SK-N-SH treated with all-trans-retinoic acid at 6 μM for 48 hours (cell line): ENCODE results near the gene ARID2.

Experiments
- BACH2 ChIP-seq: fragments of 250-450 bp; sonication (Bioruptor Pico); IDR thresholded peaks from 2 replicates; pipeline ENCODE4 v1.9.0; 2021; ENCODE audit warnings: mild to moderate bottlenecking, borderline replicate concordance
- CSDC2 ChIP-seq: fragments of 250-450 bp; sonication (Bioruptor Pico); IDR thresholded peaks from 2 replicates; pipeline ENCODE4 v1.5.0; 2020; ENCODE audit warnings: mild to moderate bottlenecking, moderate library complexity
- CSRNP3 ChIP-seq: fragments of 250-450 bp; sonication (Bioruptor Pico); IDR thresholded peaks from 2 replicates; pipeline ENCODE4 v1.5.1; 2021; ENCODE audit warnings: mild to moderate bottlenecking, moderate library complexity
- GLIS3 ChIP-seq: fragments of 250-450 bp; sonication (Bioruptor Pico); IDR thresholded peaks from 2 replicates; pipeline ENCODE4 v1.5.0; 2020; ENCODE audit warnings: mild to moderate bottlenecking, moderate library complexity
- ISL1 ChIP-seq: fragments of 250-450 bp; sonication (Bioruptor Pico); IDR thresholded peaks from 2 replicates; pipeline ENCODE4 v2.1.2; 2022; ENCODE audit warnings: mild to moderate bottlenecking, moderate library complexity
- PATZ1 ChIP-seq: fragments of 250-450 bp; sonication (Bioruptor Pico); IDR thresholded peaks from 2 replicates; pipeline ENCODE4 v1.8.0; 2020; ENCODE audit warnings: mild to moderate bottlenecking, moderate library complexity, borderline replicate concordance
- TOX ChIP-seq: fragments of 250-450 bp; sonication (Bioruptor Pico); IDR thresholded peaks from 2 replicates; pipeline ENCODE4 v1.8.0; 2021; ENCODE audit warnings: mild to moderate bottlenecking, moderate library complexity, borderline replicate concordance
- ZC3H10 ChIP-seq: fragments of 250-450 bp; sonication (Bioruptor Pico); IDR thresholded peaks from 2 replicates; pipeline ENCODE4 v1.5.1; 2021; ENCODE audit warnings: mild to moderate bottlenecking, moderate library complexity
- ZFP3 ChIP-seq: fragments of 250-450 bp; sonication (Bioruptor Pico); IDR thresholded peaks from 2 replicates; pipeline ENCODE4 v1.5.0; 2020; ENCODE audit warnings: mild to moderate bottlenecking, moderate library complexity
- ZFP30 ChIP-seq: fragments of 450-650 bp; formaldehyde crosslinking; IDR thresholded peaks from 2 replicates; pipeline ENCODE4 v1.5.0; 2022; ENCODE audit warnings: mild to moderate bottlenecking, moderate library complexity
- TF ChIP-seq, protein P1 (sequence below): fragments of 250-450 bp; sonication (Bioruptor Pico); IDR thresholded peaks from 2 replicates; pipeline ENCODE4 v1.5.1; 2020; ENCODE audit warnings: low read depth, mild to moderate bottlenecking, moderate library complexity
- TF ChIP-seq, protein P2 (sequence below): fragments of 250-450 bp; sonication (Bioruptor Pico); IDR thresholded peaks from 2 replicates; pipeline ENCODE4 v1.8.0; 2021; ENCODE audit warnings: low read depth, mild to moderate bottlenecking, moderate library complexity, borderline replicate concordance
- TF ChIP-seq, protein P3 (sequence below): fragments of 250-450 bp; sonication (Bioruptor Pico); IDR thresholded peaks from 2 replicates; pipeline ENCODE4 v1.5.0; 2020; ENCODE audit warnings: mild to moderate bottlenecking, moderate library complexity

- no peak for TF ChIP-seq PATZ1
- TF ChIP-seq, protein P1, sequence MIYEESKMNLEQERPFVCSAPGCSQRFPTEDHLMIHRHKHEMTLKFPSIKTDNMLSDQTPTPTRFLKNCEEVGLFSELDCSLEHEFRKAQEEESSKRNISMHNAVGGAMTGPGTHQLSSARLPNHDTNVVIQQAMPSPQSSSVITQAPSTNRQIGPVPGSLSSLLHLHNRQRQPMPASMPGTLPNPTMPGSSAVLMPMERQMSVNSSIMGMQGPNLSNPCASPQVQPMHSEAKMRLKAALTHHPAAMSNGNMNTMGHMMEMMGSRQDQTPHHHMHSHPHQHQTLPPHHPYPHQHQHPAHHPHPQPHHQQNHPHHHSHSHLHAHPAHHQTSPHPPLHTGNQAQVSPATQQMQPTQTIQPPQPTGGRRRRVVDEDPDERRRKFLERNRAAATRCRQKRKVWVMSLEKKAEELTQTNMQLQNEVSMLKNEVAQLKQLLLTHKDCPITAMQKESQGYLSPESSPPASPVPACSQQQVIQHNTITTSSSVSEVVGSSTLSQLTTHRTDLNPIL (CRISPR knock-in tag), result no peak
- TF ChIP-seq, protein P2, sequence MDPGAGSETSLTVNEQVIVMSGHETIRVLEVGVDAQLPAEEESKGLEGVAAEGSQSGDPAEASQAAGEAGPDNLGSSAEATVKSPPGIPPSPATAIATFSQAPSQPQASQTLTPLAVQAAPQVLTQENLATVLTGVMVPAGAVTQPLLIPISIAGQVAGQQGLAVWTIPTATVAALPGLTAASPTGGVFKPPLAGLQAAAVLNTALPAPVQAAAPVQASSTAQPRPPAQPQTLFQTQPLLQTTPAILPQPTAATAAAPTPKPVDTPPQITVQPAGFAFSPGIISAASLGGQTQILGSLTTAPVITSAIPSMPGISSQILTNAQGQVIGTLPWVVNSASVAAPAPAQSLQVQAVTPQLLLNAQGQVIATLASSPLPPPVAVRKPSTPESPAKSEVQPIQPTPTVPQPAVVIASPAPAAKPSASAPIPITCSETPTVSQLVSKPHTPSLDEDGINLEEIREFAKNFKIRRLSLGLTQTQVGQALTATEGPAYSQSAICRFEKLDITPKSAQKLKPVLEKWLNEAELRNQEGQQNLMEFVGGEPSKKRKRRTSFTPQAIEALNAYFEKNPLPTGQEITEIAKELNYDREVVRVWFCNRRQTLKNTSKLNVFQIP (CRISPR knock-in tag), result no peak
- no peak for TF ChIP-seq GLIS3 (CRISPR knock-in tag)
- TF ChIP-seq ZFP30 (CRISPR knock-in tag), result no peak
- TF ChIP-seq, protein P3, sequence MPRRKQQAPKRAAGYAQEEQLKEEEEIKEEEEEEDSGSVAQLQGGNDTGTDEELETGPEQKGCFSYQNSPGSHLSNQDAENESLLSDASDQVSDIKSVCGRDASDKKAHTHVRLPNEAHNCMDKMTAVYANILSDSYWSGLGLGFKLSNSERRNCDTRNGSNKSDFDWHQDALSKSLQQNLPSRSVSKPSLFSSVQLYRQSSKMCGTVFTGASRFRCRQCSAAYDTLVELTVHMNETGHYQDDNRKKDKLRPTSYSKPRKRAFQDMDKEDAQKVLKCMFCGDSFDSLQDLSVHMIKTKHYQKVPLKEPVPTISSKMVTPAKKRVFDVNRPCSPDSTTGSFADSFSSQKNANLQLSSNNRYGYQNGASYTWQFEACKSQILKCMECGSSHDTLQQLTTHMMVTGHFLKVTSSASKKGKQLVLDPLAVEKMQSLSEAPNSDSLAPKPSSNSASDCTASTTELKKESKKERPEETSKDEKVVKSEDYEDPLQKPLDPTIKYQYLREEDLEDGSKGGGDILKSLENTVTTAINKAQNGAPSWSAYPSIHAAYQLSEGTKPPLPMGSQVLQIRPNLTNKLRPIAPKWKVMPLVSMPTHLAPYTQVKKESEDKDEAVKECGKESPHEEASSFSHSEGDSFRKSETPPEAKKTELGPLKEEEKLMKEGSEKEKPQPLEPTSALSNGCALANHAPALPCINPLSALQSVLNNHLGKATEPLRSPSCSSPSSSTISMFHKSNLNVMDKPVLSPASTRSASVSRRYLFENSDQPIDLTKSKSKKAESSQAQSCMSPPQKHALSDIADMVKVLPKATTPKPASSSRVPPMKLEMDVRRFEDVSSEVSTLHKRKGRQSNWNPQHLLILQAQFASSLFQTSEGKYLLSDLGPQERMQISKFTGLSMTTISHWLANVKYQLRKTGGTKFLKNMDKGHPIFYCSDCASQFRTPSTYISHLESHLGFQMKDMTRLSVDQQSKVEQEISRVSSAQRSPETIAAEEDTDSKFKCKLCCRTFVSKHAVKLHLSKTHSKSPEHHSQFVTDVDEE (CRISPR knock-in tag), result no peak
- no peak for TF ChIP-seq CSDC2
- TF ChIP-seq ISL1, result no peak
- TF ChIP-seq CSRNP3 (CRISPR knock-in tag), result no peak
- no peak for TF ChIP-seq ZFP3 (CRISPR knock-in tag)
- no peak for TF ChIP-seq ZC3H10 (CRISPR knock-in tag)
- no peak for TF ChIP-seq TOX (CRISPR knock-in tag)
- TF ChIP-seq BACH2, result no peak
Measured at GRCh38 chr12:45887544-45887943, 158.0 kb downstream of the ARID2 start.
